Motor neuron (in vitro differentiated cells): ENCODE data around the gene SMYD5. TPM values are rescaled to one million over a fixed set of nuclear protein-coding genes. Genes with fewer than 3 reads are reported as not detected.
A peak's percentile ranks its signal among the peaks of the same experiment; 100 is the strongest.

Source experiments
- ATAC-seq, 8 experiments: fragments of 200-7000 bp; cut with Tn5 transposase; replicated peaks in 6 of 8; 2 replicates each; pipeline ENCODE4 v1.8.0; 2021; ENCODE audit warnings: mild to moderate bottlenecking in 8 of 8, moderate library complexity in 8 of 8
- H3K27ac ChIP-seq, 2 donors: fragments of 250-450 bp; sonication (Bioruptor Pico); 2 replicates each; pipeline ENCODE4 v1.9.0; 2021; ENCODE audit warnings: antibody characterized with exemption in 2 of 2, mild to moderate bottlenecking in 2 of 2, moderate library complexity in 1 of 2
- H3K4me1 ChIP-seq, 2 donors: fragments of 250-450 bp; sonication (Bioruptor Pico); replicated peaks in 1 of 2; 2 replicates each; pipeline ENCODE4 v1.6.1; 2021; ENCODE audit warnings: antibody characterized with exemption in 2 of 2, mild to moderate bottlenecking in 2 of 2, moderate library complexity in 1 of 2
- H3K4me3 ChIP-seq, 5 donors: fragments of 250-450 bp; sonication (Bioruptor Pico); 2 replicates each; pipeline ENCODE4 v1.9.0; 2021; ENCODE audit warnings: antibody characterized with exemption in 5 of 5, mild to moderate bottlenecking in 5 of 5, moderate library complexity in 4 of 5
- WGBS, 10 experiments: fragments of 450-650 bp; shearing (Covaris generic); methylation state at CpG; one replicate each; pipeline ENCODE4 v1.0.0; 2022; 5-methylcytosine and 5-hydroxymethylcytosine counted together
- in situ Hi-C, 9 experiments: fragments of 400-800 bp; cut with MboI; loops; one replicate each; pipeline ENCODE4 v1.15.0; 2021; ENCODE audit warnings: low sequenced_read_pairs in 9 of 9, low pct_unique_long_range_greater_than_20kb in 2 of 9; ENCODE audit not compliant: unreplicated experiment in 9 of 9
- total RNA-seq, 8 experiments: library from RNA; unstranded; fragments of 300-600 nt; gene quantifications; 2 replicates each; pipeline versions ENCODE4 v1.2.3 to v1.2.4, GENCODE V29; 2022

SMYD5 gene
- total RNA-seq, 8 experiments from 2014 or later, result 21.2 to 34.2 (median 24.1) TPM

DNA sequence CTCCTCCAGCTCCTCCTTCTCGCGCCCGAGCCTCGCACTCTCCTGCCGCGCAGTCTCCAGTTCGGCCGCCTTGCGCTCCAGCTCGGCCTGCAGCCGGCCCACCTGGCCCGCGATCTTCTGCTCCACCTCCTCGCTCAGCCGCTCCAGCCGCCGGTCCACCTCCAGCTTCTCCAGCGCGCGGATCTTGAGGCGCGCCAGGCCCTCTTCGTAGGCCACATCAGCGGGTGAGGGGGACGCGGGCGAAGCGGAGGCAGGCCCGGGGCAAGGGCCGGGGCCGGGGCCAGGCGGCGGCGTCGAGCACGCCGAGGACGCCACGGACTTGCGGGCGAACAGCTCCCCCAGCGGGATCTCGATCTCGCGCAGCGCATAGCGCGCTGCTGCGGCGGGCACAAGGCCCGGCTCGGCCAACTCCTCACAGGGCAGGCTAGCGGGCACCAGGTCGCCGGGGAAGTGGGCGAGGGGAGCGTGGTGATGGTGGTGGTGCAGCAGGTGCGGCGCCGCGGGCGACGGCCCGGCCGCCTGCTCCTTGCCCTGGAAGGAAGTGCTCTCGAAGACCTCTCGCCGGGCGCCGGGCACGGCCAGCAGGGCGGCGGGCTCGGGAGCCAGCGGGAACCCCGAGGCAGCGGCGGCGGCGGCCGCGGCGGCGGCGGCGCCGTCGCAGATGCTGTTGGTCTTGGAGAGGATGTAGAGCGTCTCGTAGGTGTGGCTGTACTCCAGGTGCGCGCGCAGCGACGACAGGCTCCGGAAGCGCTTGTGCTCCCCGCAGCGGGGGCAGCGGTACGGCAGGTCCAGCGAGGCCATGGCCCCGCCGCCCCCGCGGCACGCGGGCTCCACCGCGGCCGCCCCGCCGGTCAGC, 55.0 kb downstream of the SMYD5 start:
- in situ Hi-C loops, result no loop called here
- H3K27ac ChIP-seq, result no peak overlapping the region
- WGBS, 10 experiments, result 22 to 52% (median 34%) methylated on average over 10 to 40 of the region's 113 CpGs; no CpG with 5 or more reads in 6 of the 10 experiments
- peaks cover 0 to 4% of the 10 kb centered on the region in 2 donors for H3K4me1 ChIP-seq
- H3K4me3 ChIP-seq, result peak overlapping the region; percentile 8 to 26 (median 16)
- ATAC-seq, result peak in 7 of 8 experiments; percentile 17 to 86 (median 38)

DNA sequence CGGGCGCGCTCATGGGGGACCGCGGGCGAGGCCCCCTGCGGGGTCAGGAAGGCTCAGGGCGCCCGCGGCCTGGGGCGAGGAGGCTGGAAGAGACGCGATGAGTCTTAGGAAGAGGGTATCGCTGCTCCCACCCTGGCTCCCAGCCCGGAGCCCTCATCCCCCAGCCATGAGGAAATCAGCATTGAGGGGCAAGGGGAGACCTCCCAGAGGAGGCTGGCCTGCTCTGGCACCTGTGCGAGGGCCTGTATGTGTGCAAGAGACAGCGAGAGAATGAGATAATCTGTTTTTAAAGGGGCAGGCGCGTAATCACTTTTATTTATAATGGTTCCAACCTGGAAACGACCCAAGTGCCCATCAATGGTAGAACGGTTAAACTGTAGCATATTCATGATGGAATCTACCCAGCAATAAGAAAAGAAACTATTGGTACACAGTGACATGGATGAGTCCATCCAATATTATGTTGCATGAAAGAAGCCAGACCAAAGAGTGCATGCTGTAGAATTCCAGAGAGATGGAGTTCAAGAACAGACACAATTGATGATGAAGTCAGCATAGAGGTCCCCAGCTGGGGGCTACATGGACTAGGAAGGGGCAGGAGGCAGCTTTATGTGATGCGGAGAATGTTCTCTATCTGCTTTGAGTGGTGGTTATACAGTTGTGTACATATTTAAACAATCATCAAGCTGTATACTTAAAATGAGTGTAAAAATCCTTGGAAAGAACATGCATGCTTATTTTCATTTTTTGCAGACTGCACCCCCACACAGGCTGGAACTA, 55.8 kb downstream of the SMYD5 start:
- Histone ChIP-seq H3K27ac (no peak overlapping the region), H3K4me3 (peak overlapping the region; percentile 8 to 26 (median 16)), H3K4me1 (peaks cover 0 to 4% of the 10 kb centered on the region in 2 donors)
- in situ Hi-C loops, result no loop called here
- 31 to 100% (median 59%) methylated on average over 1 to 7 of the region's 22 CpGs; no CpG with 5 or more reads in 1 of the 10 experiments for WGBS, 10 experiments
- ATAC-seq, result no peak

DNA sequence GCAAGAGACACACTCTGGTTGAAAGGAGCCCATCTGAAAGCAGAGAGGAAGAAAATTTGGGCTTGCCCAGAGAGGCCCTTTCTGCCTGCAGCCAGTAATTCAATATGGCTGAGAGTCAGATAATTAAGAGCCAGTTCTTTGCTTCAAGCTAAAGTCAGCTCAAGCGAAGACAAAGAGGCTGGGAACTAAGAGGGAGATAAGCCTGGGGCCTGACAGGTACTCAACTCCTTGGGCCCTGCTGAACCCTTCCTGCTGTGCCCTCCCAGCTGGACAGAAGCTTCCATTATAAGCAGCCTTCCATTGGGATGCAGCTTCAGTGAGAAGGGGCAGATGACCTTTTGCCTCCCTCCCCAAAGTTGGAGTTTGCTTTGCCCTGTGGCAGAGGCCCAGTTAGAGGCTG, 58.2 kb downstream of the SMYD5 start:
- no peak overlapping the region for H3K27ac ChIP-seq
- in situ Hi-C loops, result no loop called here
- no peak for ATAC-seq
- H3K4me3 ChIP-seq, result no peak overlapping the region
- peaks cover 0 to 4% of the 10 kb centered on the region in 2 donors for H3K4me1 ChIP-seq
- WGBS, 10 experiments, result 20 to 100% (median 48%) methylated on average over 1 of the region's 1 CpG; no CpG with 5 or more reads in 6 of the 10 experiments

Other genes starting within 250 kb of the SMYD5 start
- 10 to 100 TPM in 5 of 8 experiments, 1 to 10 TPM in 3; 6.4 to 35.6 (median 16.0) TPM for gene SFXN5, start 142.5 kb upstream of the SMYD5 start, total RNA-seq
- 10 to 100 TPM in 5 of 8 experiments, 1 to 10 TPM in 3; 5.4 to 19.0 (median 11.1) TPM for gene RAB11FIP5, start 101.3 kb upstream of the SMYD5 start, total RNA-seq
- under 1 TPM in 7 of 8 experiments, not detected in 1; 0.13 to 0.70 (median 0.16) TPM for gene NOTO, start 11.7 kb upstream of the SMYD5 start, total RNA-seq
- gene PRADC1, start 19.0 kb downstream of the SMYD5 start, total RNA-seq, result 10 to 100 TPM; 13.2 to 19.5 (median 16.0) TPM
- gene CCT7, start 20.1 kb downstream of the SMYD5 start, total RNA-seq, result 100 to 1,000 TPM; 230 to 423 (median 329) TPM
- gene FBXO41, start 70.2 kb downstream of the SMYD5 start, total RNA-seq, result 1 to 10 TPM; 3.9 to 7.6 (median 5.6) TPM
- under 1 TPM in 4 of 8 experiments, not detected in 4; 0.09 to 0.47 (median 0.24) TPM for gene EGR4, start 79.3 kb downstream of the SMYD5 start, total RNA-seq
- gene ALMS1, start 171.6 kb downstream of the SMYD5 start, total RNA-seq, result 10 to 100 TPM in 7 of 8 experiments, 1 to 10 TPM in 1; 8.1 to 60.2 (median 39.2) TPM